ENCODE measurements around the gene ACMSD. TPM values are rescaled to one million over a fixed set of nuclear protein-coding genes. Genes with fewer than 3 reads are reported as not detected.

The ACMSD gene
- total RNA-seq, 2 donors from 2014 or later: 0.52 TPM; not detected in 1

DNA sequence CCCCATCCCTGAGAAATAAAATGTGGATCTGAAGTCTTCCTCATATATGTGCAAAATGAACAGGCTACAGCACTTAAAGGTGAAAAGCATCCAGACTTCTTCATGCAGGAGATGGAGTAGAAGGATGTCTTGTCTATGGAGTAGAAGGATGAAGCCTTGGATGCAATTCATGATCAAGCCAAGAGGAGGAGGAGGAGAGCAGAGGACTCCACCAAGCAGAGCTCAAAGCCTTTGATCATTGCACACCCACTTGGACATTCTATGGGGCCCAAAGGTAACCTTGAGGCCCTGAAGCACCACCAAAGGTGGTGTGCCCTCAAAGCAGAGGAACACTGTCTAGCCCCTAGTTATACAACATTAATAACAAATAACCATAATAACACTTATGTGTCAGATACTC is 17.3 kb downstream of the ACMSD start:
- TF ChIP-seq POLR2A (IDR thresholded peaks at IDR 0.05): no peak
- TF ChIP-seq, protein P1, sequence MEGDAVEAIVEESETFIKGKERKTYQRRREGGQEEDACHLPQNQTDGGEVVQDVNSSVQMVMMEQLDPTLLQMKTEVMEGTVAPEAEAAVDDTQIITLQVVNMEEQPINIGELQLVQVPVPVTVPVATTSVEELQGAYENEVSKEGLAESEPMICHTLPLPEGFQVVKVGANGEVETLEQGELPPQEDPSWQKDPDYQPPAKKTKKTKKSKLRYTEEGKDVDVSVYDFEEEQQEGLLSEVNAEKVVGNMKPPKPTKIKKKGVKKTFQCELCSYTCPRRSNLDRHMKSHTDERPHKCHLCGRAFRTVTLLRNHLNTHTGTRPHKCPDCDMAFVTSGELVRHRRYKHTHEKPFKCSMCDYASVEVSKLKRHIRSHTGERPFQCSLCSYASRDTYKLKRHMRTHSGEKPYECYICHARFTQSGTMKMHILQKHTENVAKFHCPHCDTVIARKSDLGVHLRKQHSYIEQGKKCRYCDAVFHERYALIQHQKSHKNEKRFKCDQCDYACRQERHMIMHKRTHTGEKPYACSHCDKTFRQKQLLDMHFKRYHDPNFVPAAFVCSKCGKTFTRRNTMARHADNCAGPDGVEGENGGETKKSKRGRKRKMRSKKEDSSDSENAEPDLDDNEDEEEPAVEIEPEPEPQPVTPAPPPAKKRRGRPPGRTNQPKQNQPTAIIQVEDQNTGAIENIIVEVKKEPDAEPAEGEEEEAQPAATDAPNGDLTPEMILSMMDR (IDR thresholded peaks at IDR 0.05): no peak
- no peaks in the 10 kb centered on the region for H3K4me1 ChIP-seq

DNA sequence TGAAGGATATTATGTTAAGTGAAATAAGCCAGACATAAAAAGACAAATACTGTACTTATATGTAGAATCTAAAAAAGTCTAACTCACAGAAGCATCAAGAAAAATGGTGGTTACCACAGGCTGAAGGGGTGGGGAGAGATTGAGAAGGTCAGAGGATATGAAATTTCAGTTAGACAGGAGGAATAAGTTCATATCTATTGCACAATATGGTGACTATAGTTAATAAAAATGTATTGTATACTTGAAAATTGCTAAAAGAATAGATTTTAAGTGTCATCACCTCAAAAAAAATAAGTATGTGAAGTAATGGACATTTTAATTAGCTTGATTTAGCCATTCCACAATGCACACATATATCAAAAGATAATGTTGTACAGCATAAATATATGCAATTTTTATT is 19.8 kb downstream of the ACMSD start:
- H3K36me3 ChIP-seq (replicated peaks in 1 of 2; ENCODE audit: insufficient read depth in 1 of 2, low read depth in 2 of 2): no peaks in the 10 kb centered on the region
- no peak overlapping the region for H3K4me3 ChIP-seq
- no peaks in the 10 kb centered on the region for H3K27me3 ChIP-seq
- ATAC-seq: no peak
- no peaks in the 10 kb centered on the region for H3K9me3 ChIP-seq
- intact Hi-C loops (cut with DNase I): no loop called here
- H3K4me1 ChIP-seq: no peaks in the 10 kb centered on the region
- H3K27ac ChIP-seq: no peak overlapping the region
- DNase-seq: no peak
- TF ChIP-seq POLR2A (IDR thresholded peaks at IDR 0.05): no peak
- TF ChIP-seq, protein P1 (IDR thresholded peaks at IDR 0.05): no peak

More for the DNA sequence above, 17.3 kb downstream of the ACMSD start:
- Histone ChIP-seq H3K36me3 (replicated peaks in 1 of 2; ENCODE audit: insufficient read depth in 1 of 2, low read depth in 2 of 2) (no peaks in the 10 kb centered on the region), H3K27me3 (no peaks in the 10 kb centered on the region), H3K27ac (no peak overlapping the region), H3K4me3 (no peak overlapping the region), H3K9me3 (no peaks in the 10 kb centered on the region)
- intact Hi-C loops (cut with DNase I): no loop called here
- no peak for ATAC-seq
- DNase-seq: no peak

DNA sequence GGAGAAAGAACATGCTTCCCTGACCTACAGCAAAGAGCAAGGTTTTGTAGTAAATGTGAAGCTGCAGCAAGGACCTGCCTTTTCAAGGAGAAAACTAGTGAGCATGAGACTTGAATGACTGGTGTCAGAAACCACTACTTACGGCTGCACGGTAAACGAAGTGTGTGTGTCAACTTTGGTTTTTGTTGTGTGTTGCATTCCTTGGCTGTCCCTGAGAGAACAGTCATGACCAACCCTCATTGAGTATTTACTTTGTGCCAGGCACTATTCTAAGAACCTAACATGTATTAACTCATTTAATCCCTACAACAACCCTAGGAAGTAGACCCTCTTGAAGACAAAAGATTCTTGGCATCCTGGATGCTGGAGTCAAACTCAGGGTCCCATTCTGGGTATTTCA is 22.8 kb downstream of the ACMSD start:
- WGBS, 2 donors: 81 to 93% methylated on average over 3 of the region's 3 CpGs

GRCh38 chr2:134862069-134862468 is 23.7 kb downstream of the ACMSD start:
- WGBS, 2 donors: 91 to 95% methylated on average over 4 of the region's 4 CpGs
- TF ChIP-seq POLR2A (IDR thresholded peaks at IDR 0.05): no peak
- TF ChIP-seq, protein P1 (IDR thresholded peaks at IDR 0.05): no peak
- no peaks in the 10 kb centered on the region for H3K4me1 ChIP-seq
- no peak overlapping the region for H3K4me3 ChIP-seq
- intact Hi-C loops (cut with DNase I): no loop called here
- no peak overlapping the region for H3K27ac ChIP-seq
- H3K9me3 ChIP-seq: no peaks in the 10 kb centered on the region
- no peaks in the 10 kb centered on the region for H3K36me3 ChIP-seq (replicated peaks in 1 of 2; ENCODE audit: insufficient read depth in 1 of 2, low read depth in 2 of 2)
- ATAC-seq: no peak
- no peak for DNase-seq
- H3K27me3 ChIP-seq: no peaks in the 10 kb centered on the region

More for the DNA sequence above, 22.8 kb downstream of the ACMSD start:
- H3K27ac ChIP-seq: no peak overlapping the region
- no peak for TF ChIP-seq POLR2A (IDR thresholded peaks at IDR 0.05)
- TF ChIP-seq, protein P1 (IDR thresholded peaks at IDR 0.05): no peak
- intact Hi-C loops (cut with DNase I): no loop called here
- H3K9me3 ChIP-seq: no peaks in the 10 kb centered on the region
- H3K36me3 ChIP-seq (replicated peaks in 1 of 2; ENCODE audit: insufficient read depth in 1 of 2, low read depth in 2 of 2): no peaks in the 10 kb centered on the region
- no peak overlapping the region for H3K4me3 ChIP-seq
- no peaks in the 10 kb centered on the region for H3K27me3 ChIP-seq
- no peaks in the 10 kb centered on the region for H3K4me1 ChIP-seq
- no peak for ATAC-seq
- no peak for DNase-seq

DNA sequence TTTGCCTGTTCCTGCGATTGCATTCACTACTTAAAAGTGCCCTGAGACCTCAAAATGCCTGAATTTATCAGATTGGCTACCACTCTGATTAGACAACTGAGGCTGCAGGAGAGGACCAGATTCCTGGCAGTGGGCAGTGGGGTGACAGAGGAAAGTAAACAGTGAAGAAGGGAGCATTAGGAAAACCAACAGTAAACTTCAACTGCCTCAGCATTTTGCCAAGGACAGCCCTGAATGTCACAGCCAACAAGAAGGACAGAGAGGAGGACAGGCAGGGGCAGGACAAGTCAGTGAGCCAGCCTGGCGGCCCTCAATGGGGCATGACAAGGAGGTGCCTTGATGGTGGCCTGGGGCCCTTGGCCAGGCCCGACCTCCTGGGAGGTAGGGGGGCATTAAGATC is 24.3 kb downstream of the ACMSD start:
- H3K4me3 ChIP-seq: no peak overlapping the region
- H3K4me1 ChIP-seq: no peaks in the 10 kb centered on the region
- no peaks in the 10 kb centered on the region for H3K27me3 ChIP-seq
- intact Hi-C loops (cut with DNase I): no loop called here
- no peak overlapping the region for H3K27ac ChIP-seq
- 86 to 87% methylated on average over 2 to 3 of the region's 3 CpGs for WGBS, 2 donors
- ATAC-seq (no peak), DNase-seq (no peak)
- TF ChIP-seq, protein P1 (IDR thresholded peaks at IDR 0.05): no peak
- TF ChIP-seq POLR2A (IDR thresholded peaks at IDR 0.05): no peak
- no peaks in the 10 kb centered on the region for H3K36me3 ChIP-seq (replicated peaks in 1 of 2; ENCODE audit: insufficient read depth in 1 of 2, low read depth in 2 of 2)
- H3K9me3 ChIP-seq: no peaks in the 10 kb centered on the region
